PFSK-1 (cell line): ENCODE data around the gene CAPN3.

Experiments
- FOXP2 ChIP-seq: optimal IDR thresholded peaks from 2 replicates; pipeline ENCODE3; 2011; ENCODE audit warnings: borderline replicate concordance, control low read depth, inconsistent platforms; ENCODE audit not compliant: insufficient read depth; ENCODE audit errors: extremely low read length, extremely low read depth
- POLR2AphosphoS5 ChIP-seq: IDR thresholded peaks from 2 replicates; pipeline ENCODE4 v1.6.1; 2012; ENCODE audit warnings: low read depth, mild to moderate bottlenecking, control low read depth, low read length, moderate library complexity
- REST ChIP-seq, 2 experiments: IDR thresholded peaks; 2 replicates each; pipeline versions ENCODE4 v1.6.1 to v1.8.0; 2011 to 2012; ENCODE audit warnings: low read depth in 2 of 2, low read length in 2 of 2, control low read depth in 1 of 2, inconsistent platforms in 1 of 2, mild to moderate bottlenecking in 1 of 2, moderate library complexity in 1 of 2; ENCODE audit not compliant: insufficient read depth in 1 of 2
- SIN3A ChIP-seq: IDR thresholded peaks from 2 replicates; pipeline ENCODE4 v1.6.1; 2012; ENCODE audit warnings: mild to moderate bottlenecking, low read length, moderate library complexity, borderline replicate concordance; ENCODE audit not compliant: insufficient read depth
- TAF1 ChIP-seq: IDR thresholded peaks from 2 replicates; pipeline ENCODE4 v1.6.1; 2012; ENCODE audit warnings: low read length, control low read depth, borderline replicate concordance; ENCODE audit not compliant: insufficient read depth

The CAPN3 gene

GRCh38 chr15:42368096-42368495 lies 8.8 kb downstream of the CAPN3 start:
- TF ChIP-seq SIN3A = no peak
- TF ChIP-seq POLR2AphosphoS5 = no peak
- TF ChIP-seq REST (IDR thresholded peaks at IDR 0.05; ENCODE audit: insufficient read depth in 1 of 2, low read depth in 2 of 2, low read length in 2 of 2) = no peak
- TF ChIP-seq TAF1 = no peak
- no peak for TF ChIP-seq FOXP2

DNA sequence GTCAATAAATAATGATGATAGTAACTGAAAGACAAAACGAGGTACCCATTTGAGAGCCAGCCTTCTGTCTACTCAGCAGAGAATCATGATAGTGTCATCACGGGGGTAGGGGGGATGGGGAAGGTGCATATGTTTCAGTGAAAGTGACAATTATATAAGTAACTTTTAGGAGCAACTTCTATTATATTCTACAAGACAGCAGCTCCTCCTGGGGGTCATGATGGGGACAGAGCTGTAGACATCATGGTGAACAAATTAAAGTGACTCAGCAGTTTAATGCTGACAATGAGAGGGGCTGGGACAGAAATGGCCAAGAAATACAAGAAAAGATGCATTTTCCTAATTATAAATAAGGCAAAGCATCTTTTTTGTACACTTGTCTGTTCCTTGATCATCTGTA lies 11.8 kb downstream of the CAPN3 start:
- TF ChIP-seq TAF1 (no peak), POLR2AphosphoS5 (no peak), SIN3A (no peak), REST (IDR thresholded peaks at IDR 0.05; ENCODE audit: insufficient read depth in 1 of 2, low read depth in 2 of 2, low read length in 2 of 2) (no peak), FOXP2 (no peak)

- TF ChIP-seq POLR2AphosphoS5 (no peak), SIN3A (no peak), REST (IDR thresholded peaks at IDR 0.05; ENCODE audit: insufficient read depth in 1 of 2, low read depth in 2 of 2, low read length in 2 of 2) (no peak), TAF1 (no peak), FOXP2 (no peak)
Measured at GRCh38 chr15:42373274-42373673, 14.0 kb downstream of the CAPN3 start.

DNA sequence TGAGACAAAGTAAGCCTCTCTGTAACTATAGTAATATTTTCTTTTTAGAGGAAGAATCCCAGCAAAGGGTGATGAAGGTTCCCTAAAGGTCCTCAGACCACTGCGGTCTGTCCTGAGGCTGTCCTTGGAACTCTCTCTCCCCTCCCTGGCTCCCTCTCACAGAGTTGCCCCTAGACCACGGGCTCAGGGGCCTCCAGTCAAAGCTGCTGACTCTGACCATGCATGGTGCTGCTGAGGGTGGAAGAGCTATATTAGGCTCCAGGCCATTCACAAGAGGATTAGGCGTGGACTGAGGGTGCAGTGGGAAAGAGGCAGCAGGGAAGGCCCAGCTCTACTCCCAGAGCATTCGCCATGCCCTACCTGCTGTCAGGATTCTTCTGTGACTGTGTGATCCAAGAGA lies 14.6 kb downstream of the CAPN3 start:
- no peak for TF ChIP-seq REST (IDR thresholded peaks at IDR 0.05; ENCODE audit: insufficient read depth in 1 of 2, low read depth in 2 of 2, low read length in 2 of 2)
- no peak for TF ChIP-seq TAF1
- no peak for TF ChIP-seq SIN3A
- TF ChIP-seq POLR2AphosphoS5 = no peak

DNA sequence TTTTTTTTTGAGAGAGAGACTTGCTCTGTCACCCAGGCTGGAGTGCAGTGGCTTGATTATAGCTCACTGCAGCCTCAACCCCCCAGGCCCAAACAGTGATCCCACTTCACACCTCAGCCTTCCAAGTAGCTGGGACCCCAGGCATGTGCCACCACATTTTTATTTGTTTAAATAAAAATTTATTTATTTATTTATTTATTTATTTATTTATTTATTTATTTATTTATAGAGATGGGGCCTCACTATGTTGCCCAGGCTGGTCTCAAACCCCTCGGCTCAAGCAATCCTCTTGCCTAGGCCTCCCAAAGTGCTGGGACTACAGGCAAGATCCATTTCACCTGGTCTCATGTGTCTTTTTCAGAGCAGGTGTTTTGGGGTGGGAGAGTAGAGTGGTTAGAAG lies 15.5 kb downstream of the CAPN3 start:
- no peak for TF ChIP-seq REST (IDR thresholded peaks at IDR 0.05; ENCODE audit: insufficient read depth in 1 of 2, low read depth in 2 of 2, low read length in 2 of 2)
